Fibroblast of pulmonary artery (primary cell): ENCODE measurements around the gene SGCD.
"Not testable (repeated sequence)": the region's sequence is repeated elsewhere in the genome, so short reads cannot be mapped to it uniquely, and the experiment has no call there.

Experiments used
- DNase-seq: peaks from one replicate; pipeline ENCODE4 v3.0.0-alpha.2; 2010; ENCODE audit warnings: low read depth
- H3K4me3 ChIP-seq: replicated peaks from 2 replicates; pipeline ENCODE4 v1.5.1; 2011; ENCODE audit warnings: low read depth, mild to moderate bottlenecking, control low read depth, low read length, moderate library complexity
- CTCF ChIP-seq: IDR thresholded peaks from 2 replicates; pipeline ENCODE4 v1.5.1; 2011; ENCODE audit warnings: mild to moderate bottlenecking, control low read depth, low read length, inconsistent platforms; ENCODE audit errors: missing control alignments

The SGCD gene

GRCh38 chr5:156593546-156593945, 266.6 kb downstream of the SGCD start:
- TF ChIP-seq CTCF, result no peak
- H3K4me3 ChIP-seq, result no peak overlapping the region
- DNase-seq, result no peak

GRCh38 chr5:156594406-156594805, 267.4 kb downstream of the SGCD start:
- no peak overlapping the region for H3K4me3 ChIP-seq
- no peak for DNase-seq
- TF ChIP-seq CTCF, result no peak

GRCh38 chr5:156595132-156595787, 268.3 kb downstream of the SGCD start:
- peak; percentile 3 for DNase-seq
- no peak overlapping the region for H3K4me3 ChIP-seq
- TF ChIP-seq CTCF, result no peak

- no peak for TF ChIP-seq CTCF
- DNase-seq, result no peak
- no peak overlapping the region for H3K4me3 ChIP-seq
Measured at GRCh38 chr5:156597276-156597675, 270.3 kb downstream of the SGCD start.

DNA sequence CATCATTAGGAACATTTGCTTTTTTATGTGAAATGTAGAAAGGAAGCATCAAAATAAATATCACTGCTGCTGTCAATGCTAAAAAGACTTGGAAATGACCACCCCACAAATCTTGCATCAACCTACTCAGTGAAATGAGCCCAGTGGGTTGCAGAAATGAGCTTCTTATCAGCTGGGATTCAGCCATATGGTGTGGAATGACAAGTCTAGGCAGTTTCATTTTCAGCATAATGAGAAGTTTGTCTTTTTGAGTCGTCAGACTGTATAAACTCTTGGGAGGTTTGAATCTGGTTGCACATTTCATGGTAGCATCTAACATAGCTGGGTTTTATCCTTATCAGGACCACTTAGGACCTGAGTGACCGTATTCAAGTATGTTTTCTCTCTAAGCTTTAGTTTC, 272.0 kb downstream of the SGCD start:
- no peak for TF ChIP-seq CTCF
- no peak overlapping the region for H3K4me3 ChIP-seq
- DNase-seq, result no peak

- not testable (repeated sequence) for H3K4me3 ChIP-seq, DNase-seq
Measured at GRCh38 chr5:156610582-156610981, 283.6 kb downstream of the SGCD start.

- DNase-seq, result no peak
- TF ChIP-seq CTCF, result no peak
Measured at GRCh38 chr5:156615901-156616300, 288.9 kb downstream of the SGCD start.

DNA sequence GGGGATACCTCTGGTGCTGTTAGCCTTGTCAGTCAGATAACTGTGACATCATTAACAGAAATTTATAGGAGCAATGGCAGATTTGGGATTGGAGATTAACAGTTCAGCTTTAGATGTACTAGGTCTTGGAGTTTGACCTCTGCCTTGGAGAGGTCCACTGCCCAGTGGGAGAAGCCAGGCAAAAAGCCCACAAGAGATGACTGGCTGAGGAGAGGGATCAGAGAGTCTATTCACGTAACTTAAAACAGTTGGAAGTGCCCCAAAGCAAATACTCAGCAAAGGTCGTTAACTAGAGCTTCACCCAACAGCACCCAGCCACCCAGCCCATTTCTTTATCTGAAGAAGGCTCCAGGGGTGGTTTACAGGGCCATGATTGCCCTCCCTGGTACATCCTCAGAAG, 290.5 kb downstream of the SGCD start:
- no peak for TF ChIP-seq CTCF
- no peak for DNase-seq
- no peak overlapping the region for H3K4me3 ChIP-seq

More at GRCh38 chr5:156615901-156616300, 288.9 kb downstream of the SGCD start:
- no peak overlapping the region for H3K4me3 ChIP-seq
